Measurements from ENCODE around the gene MYOZ3.

The MYOZ3 gene

GRCh38 chr5:150639751-150640150 lies 21.3 kb upstream of the MYOZ3 start:
- no peak overlapping the region for H3K27ac ChIP-seq
- no peak for TF ChIP-seq ZFX (IDR thresholded peaks at IDR 0.05)
- TF ChIP-seq CTCF (conservative IDR thresholded peaks at IDR 0.05), result no peak

GRCh38 chr5:150640311-150641005 lies 20.6 kb upstream of the MYOZ3 start, which contains the start of gene SYNPO:
Gene SYNPO (plus strand): TSS chr5:150640660. CDS start chr5:150648276, 7,616 bp downstream.
- TF ChIP-seq ZFX (IDR thresholded peaks at IDR 0.05) (no peak), CTCF (conservative IDR thresholded peaks at IDR 0.05) (no peak)
- no peak within 1 kb of the TSS for H3K27ac ChIP-seq

- no peak for TF ChIP-seq ZFX (IDR thresholded peaks at IDR 0.05)
- TF ChIP-seq CTCF (conservative IDR thresholded peaks at IDR 0.05), result no peak
- no peak overlapping the region for H3K27ac ChIP-seq
These were observed 20.0 kb upstream of the MYOZ3 start for GRCh38 chr5:150641006-150641570.

GRCh38 chr5:150641824-150642566 lies 19.1 kb upstream of the MYOZ3 start:
- TF ChIP-seq ZFX (IDR thresholded peaks at IDR 0.05) (no peak), CTCF (conservative IDR thresholded peaks at IDR 0.05) (no peak)
- no peak overlapping the region for H3K27ac ChIP-seq

- TF ChIP-seq ZFX (IDR thresholded peaks at IDR 0.05) (no peak), CTCF (conservative IDR thresholded peaks at IDR 0.05) (no peak)
- H3K27ac ChIP-seq, result no peak overlapping the region
These were observed 18.5 kb upstream of the MYOZ3 start for GRCh38 chr5:150642567-150642927.

- H3K27ac ChIP-seq, result no peak overlapping the region
- TF ChIP-seq CTCF (conservative IDR thresholded peaks at IDR 0.05) (no peak), ZFX (IDR thresholded peaks at IDR 0.05) (no peak)
These were observed 17.9 kb upstream of the MYOZ3 start for GRCh38 chr5:150642991-150643710.
